Body of pancreas (tissue), 4 donors: ENCODE data around the gene RNASE11. TPM values are rescaled to one million over a fixed set of nuclear protein-coding genes. Genes with fewer than 3 reads are reported as not detected.

Experiments
- ATAC-seq: fragments of 150-250 bp; one replicate; pipeline ENCODE4 v1.9.1; 2016
- DNase-seq, 4 donors: peaks; one replicate each; pipeline ENCODE4 v3.0.0-alpha.2; 2019
- H3K27ac ChIP-seq, 4 donors: fragments of 200-600 bp; sonication (generic); 1 replicate in 3 of 4; 2 replicates in 1 of 4; pipeline versions ENCODE4 v1.5.1 to v1.6.1; 2016 to 2019; ENCODE audit warnings: mild to moderate bottlenecking in 1 of 4, mixed read lengths in 1 of 4, moderate library complexity in 1 of 4
- H3K27me3 ChIP-seq, 2 donors: fragments of 200-600 bp; sonication (generic); one replicate each; pipeline ENCODE4 v1.6.0; 2016; ENCODE audit warnings: mild to moderate bottlenecking in 1 of 2
- H3K36me3 ChIP-seq, 2 donors: fragments of 200-600 bp; sonication (generic); replicated peaks in 1 of 2; 2 replicates each; pipeline ENCODE4 v1.5.1; 2016; ENCODE audit warnings: low read depth in 2 of 2; ENCODE audit not compliant: insufficient read depth in 1 of 2
- H3K4me1 ChIP-seq: fragments of 200-600 bp; sonication (generic); one replicate; pipeline ENCODE4 v1.6.0; 2016
- H3K4me3 ChIP-seq, 2 donors: fragments of 200-600 bp; sonication (generic); 1 replicate in 1 of 2; 2 replicates in 1 of 2; pipeline ENCODE4 v1.5.1; 2016 to 2019
- H3K9me3 ChIP-seq, 3 donors: fragments of 200-600 bp; sonication (generic); 1 replicate in 2 of 3; 2 replicates in 1 of 3; pipeline ENCODE4 v1.5.1; 2016
- POLR2A ChIP-seq, 3 donors: fragments of 450-650 bp; IDR thresholded peaks; one replicate each; pipeline ENCODE4 v1.6.1; 2016; ENCODE audit warnings: antibody characterized with exemption in 3 of 3, mild to moderate bottlenecking in 2 of 3
- WGBS, 2 donors: methylation state at CpG; one replicate each; pipeline ENCODE4 v1.1.5; 2017; 5-methylcytosine and 5-hydroxymethylcytosine counted together
- intact Hi-C: fragments of 100-400 bp; cut with DNase I; formaldehyde crosslinking; loops from one replicate; pipeline ENCODE4 v1.15.1; 2023
- total RNA-seq, 2 donors: library from RNA; depleted of rRNA; stranded (reverse); fragments of >200 nt; gene quantifications; one replicate each; pipeline ENCODE4 v1.1.0, GENCODE V29; 2016
- TF ChIP-seq, protein P1 (sequence below), 7 experiments: fragments of 450-650 bp in 4 of 7; fragments of 200-600 bp in 3 of 7; sonication (generic) in 3 of 7; IDR thresholded peaks; one replicate each; pipeline ENCODE4 v1.5.1; 2016 to 2019; ENCODE audit warnings: antibody characterized with exemption in 7 of 7

Gene RNASE11
- total RNA-seq, 2 donors from 2014 or later = not detected

- no peak for DNase-seq
- Histone ChIP-seq H3K4me3 (no peak overlapping the region), H3K27ac (no peak overlapping the region), H3K27me3 (no peaks in the 10 kb centered on the region), H3K9me3 (no peaks in the 10 kb centered on the region), H3K36me3 (no peaks in the 10 kb centered on the region), H3K4me1 (peaks cover 38% of the 10 kb centered on the region)
- no peak for ATAC-seq
- intact Hi-C loops = no loop called here
- WGBS, 2 donors = 24 to 25% methylated on average over 12 of the region's 12 CpGs
- TF ChIP-seq, protein P1, sequence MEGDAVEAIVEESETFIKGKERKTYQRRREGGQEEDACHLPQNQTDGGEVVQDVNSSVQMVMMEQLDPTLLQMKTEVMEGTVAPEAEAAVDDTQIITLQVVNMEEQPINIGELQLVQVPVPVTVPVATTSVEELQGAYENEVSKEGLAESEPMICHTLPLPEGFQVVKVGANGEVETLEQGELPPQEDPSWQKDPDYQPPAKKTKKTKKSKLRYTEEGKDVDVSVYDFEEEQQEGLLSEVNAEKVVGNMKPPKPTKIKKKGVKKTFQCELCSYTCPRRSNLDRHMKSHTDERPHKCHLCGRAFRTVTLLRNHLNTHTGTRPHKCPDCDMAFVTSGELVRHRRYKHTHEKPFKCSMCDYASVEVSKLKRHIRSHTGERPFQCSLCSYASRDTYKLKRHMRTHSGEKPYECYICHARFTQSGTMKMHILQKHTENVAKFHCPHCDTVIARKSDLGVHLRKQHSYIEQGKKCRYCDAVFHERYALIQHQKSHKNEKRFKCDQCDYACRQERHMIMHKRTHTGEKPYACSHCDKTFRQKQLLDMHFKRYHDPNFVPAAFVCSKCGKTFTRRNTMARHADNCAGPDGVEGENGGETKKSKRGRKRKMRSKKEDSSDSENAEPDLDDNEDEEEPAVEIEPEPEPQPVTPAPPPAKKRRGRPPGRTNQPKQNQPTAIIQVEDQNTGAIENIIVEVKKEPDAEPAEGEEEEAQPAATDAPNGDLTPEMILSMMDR (IDR thresholded peaks at IDR 0.05) = no peak
- TF ChIP-seq POLR2A (IDR thresholded peaks at IDR 0.05) = no peak
Observed at GRCh38 chr14:20626274-20626673, 38.5 kb upstream of the RNASE11 start.

DNA sequence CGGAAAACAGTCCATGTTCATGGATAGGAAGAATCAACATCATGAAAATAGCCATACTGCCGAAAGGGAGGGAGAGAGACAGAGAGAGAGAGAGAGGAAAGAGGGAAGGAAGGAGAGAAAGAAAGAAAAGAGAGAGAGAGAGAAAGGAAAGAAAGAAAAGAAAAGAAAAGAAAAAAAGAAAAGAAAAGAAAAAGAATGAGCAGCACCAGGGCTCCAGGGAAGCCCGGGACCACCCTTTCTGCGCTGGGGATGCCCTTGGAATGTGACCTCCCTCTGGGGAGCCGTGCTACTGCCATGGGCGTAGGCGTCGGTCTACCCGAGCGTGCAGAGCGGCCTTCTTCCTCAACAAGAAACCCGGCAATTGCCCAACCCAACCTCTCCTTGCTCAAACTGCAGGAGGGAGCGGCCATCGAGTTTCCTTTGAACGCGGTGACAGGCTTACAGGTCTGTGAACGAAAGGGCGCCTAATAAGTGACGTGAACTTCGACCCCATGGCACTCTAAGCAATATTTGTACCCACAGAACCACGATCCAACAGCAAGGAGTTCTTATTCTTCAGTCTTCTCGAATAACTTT is 36.8 kb upstream of the RNASE11 start:
- Histone ChIP-seq H3K36me3 (no peaks in the 10 kb centered on the region), H3K9me3 (no peaks in the 10 kb centered on the region), H3K27ac (no peak overlapping the region), H3K4me1 (peaks cover 34% of the 10 kb centered on the region), H3K4me3 (no peak overlapping the region), H3K27me3 (no peaks in the 10 kb centered on the region)
- ATAC-seq (peak; percentile 41), DNase-seq (peak; percentile 42 to 64 (median 45))
- TF ChIP-seq, protein P1 (IDR thresholded peaks at IDR 0.05) = no peak
- no peak for TF ChIP-seq POLR2A (IDR thresholded peaks at IDR 0.05)
- intact Hi-C loops = no loop called here
- 16% methylated on average over 22 of the region's 22 CpGs for WGBS, 2 donors

DNA sequence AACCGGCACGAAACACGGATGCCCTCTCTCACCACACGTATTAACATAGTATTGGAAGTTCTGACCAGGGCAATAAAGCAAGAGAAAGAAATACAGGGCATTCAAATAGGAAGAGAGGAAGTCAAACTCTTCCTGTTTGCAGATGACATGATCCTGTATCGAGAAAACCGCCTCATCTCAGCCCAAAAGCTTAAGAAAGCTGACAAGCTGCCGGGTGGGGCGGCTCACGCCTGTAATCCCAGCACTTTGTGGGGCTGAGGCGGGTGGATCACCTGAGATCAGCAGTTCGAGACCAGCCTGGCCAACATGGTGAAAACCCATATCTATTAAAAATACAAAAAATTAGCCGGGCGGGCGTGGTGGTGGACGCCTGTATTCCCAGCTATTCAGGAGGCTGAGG is 36.0 kb upstream of the RNASE11 start:
- H3K36me3 ChIP-seq = no peaks in the 10 kb centered on the region
- peaks cover 34% of the 10 kb centered on the region for H3K4me1 ChIP-seq
- H3K27me3 ChIP-seq = no peaks in the 10 kb centered on the region
- H3K4me3 ChIP-seq = no peak overlapping the region
- DNase-seq (no peak), ATAC-seq (no peak)
- 53 to 56% methylated on average over 15 of the region's 15 CpGs for WGBS, 2 donors
- no peak overlapping the region for H3K27ac ChIP-seq
- TF ChIP-seq POLR2A (IDR thresholded peaks at IDR 0.05) = no peak
- TF ChIP-seq, protein P1 (IDR thresholded peaks at IDR 0.05) = no peak
- intact Hi-C loops = no loop called here
- H3K9me3 ChIP-seq = no peaks in the 10 kb centered on the region

DNA sequence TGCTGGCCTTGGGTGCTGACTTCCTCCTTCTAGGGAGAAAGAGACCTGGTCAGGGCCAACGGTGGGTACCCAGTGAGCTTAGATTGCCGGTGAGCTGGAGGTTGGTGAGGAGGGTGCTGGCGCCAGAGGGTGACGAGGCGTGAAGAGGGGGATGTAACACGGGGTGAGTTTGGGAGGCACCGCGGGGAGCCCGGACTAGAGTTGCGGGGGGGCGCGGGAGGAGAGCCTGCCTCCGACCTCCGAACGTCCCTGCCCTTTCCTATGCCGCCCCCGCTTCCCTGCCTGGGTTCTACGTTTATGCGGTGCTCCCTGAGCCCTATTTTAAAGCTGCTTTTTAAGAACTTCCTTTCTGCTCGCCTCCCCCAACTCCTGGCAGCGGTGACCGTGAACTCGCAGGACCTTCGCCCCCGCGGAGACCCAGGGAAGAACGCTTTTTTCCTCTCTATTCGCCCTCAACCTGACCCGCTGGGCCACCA is 35.1 kb upstream of the RNASE11 start:
- H3K27ac ChIP-seq = no peak overlapping the region
- H3K27me3 ChIP-seq = no peaks in the 10 kb centered on the region
- H3K4me3 ChIP-seq = no peak overlapping the region
- intact Hi-C loops = no loop called here
- WGBS, 2 donors = 38 to 43% methylated on average over 29 of the region's 29 CpGs
- DNase-seq = no peak
- no peaks in the 10 kb centered on the region for H3K9me3 ChIP-seq
- no peaks in the 10 kb centered on the region for H3K36me3 ChIP-seq
- no peak for ATAC-seq
- peaks cover 34% of the 10 kb centered on the region for H3K4me1 ChIP-seq
- TF ChIP-seq POLR2A (IDR thresholded peaks at IDR 0.05) = no peak
- TF ChIP-seq, protein P1 (IDR thresholded peaks at IDR 0.05) = no peak
